Progenitor cell of endocrine pancreas (in vitro differentiated cells): ENCODE measurements around the gene INAFM2. TPM values are rescaled to one million over a fixed set of nuclear protein-coding genes. Genes with fewer than 3 reads are reported as not detected.

Experiments used
- DNase-seq: peaks from one replicate; pipeline ENCODE4 v3.0.0; 2021; ENCODE audit warnings: low spot score; ENCODE audit not compliant: unreplicated experiment
- H3K27ac Mint-ChIP-seq: 2 replicates; pipeline ENCODE4 v1.8.0; 2021; ENCODE audit warnings: mild to moderate bottlenecking, moderate library complexity, mixed read lengths
- H3K27me3 Mint-ChIP-seq: 2 replicates; pipeline ENCODE4 v1.8.0; 2021; ENCODE audit warnings: mixed read lengths
- H3K36me3 Mint-ChIP-seq: 2 replicates; pipeline ENCODE4 v1.8.0; 2022; ENCODE audit warnings: mixed read lengths; ENCODE audit not compliant: insufficient read depth
- H3K4me1 Mint-ChIP-seq: 2 replicates; pipeline ENCODE4 v1.8.0; 2021; ENCODE audit warnings: low read depth, mixed read lengths
- H3K4me3 Mint-ChIP-seq: 2 replicates; pipeline ENCODE4 v1.8.0; 2021; ENCODE audit warnings: low read depth, mild to moderate bottlenecking, moderate library complexity, mixed read lengths
- H3K9me3 Mint-ChIP-seq: 2 replicates; pipeline ENCODE4 v1.8.0; 2021; ENCODE audit warnings: low read depth, mixed read lengths
- CTCF ChIP-seq: fragments of 200-600 bp; sonication (generic); IDR thresholded peaks from one replicate; pipeline ENCODE4 v1.5.0; 2021; ENCODE audit warnings: antibody characterized with exemption, mild to moderate bottlenecking; ENCODE audit not compliant: unreplicated experiment
- total RNA-seq: library from RNA; stranded (reverse); gene quantifications from 2 replicates; pipeline ENCODE4 v1.2.1, GENCODE V29; 2021

Gene INAFM2
- total RNA-seq, 1 donor from 2014 or later = 14.9 TPM

DNA sequence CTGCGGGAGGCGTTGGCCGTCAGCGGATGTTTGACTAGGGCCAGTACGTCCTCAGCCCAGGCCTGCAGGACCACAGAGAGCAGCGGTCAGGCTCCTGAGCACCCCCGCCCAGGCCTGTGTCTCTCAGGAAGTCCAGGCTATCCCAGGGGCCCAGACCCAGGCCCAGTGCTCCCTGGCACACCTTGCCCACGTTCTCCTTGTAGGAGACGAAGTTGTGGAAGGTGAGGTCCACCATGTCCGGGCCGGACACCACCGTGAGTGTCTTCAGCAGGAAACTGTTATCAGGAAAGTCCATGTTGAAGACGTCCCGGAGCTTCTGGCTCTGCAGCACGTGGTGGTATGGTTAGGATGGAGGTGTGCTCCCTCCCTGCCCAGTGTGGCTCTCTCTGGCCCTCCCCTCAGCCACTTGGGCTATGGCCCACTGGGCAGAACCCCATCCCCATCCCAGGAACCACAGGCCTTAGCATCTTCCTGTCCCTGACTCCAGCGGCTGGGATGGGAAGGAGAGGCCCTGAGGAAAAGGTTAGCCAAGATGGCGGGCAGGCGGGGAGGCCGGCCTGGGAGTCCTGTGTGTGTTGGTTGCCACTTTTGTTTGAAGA, 21.1 kb upstream of the INAFM2 start:
- no peak overlapping the region for H3K4me3 Mint-ChIP-seq
- peaks cover 39% of the 10 kb centered on the region for H3K27me3 Mint-ChIP-seq
- peaks cover 2% of the 10 kb centered on the region for H3K4me1 Mint-ChIP-seq
- no peak overlapping the region for H3K27ac Mint-ChIP-seq
- H3K9me3 Mint-ChIP-seq = peaks cover 3% of the 10 kb centered on the region
- DNase-seq = no peak
- TF ChIP-seq CTCF = no peak
- H3K36me3 Mint-ChIP-seq = no peaks in the 10 kb centered on the region

DNA sequence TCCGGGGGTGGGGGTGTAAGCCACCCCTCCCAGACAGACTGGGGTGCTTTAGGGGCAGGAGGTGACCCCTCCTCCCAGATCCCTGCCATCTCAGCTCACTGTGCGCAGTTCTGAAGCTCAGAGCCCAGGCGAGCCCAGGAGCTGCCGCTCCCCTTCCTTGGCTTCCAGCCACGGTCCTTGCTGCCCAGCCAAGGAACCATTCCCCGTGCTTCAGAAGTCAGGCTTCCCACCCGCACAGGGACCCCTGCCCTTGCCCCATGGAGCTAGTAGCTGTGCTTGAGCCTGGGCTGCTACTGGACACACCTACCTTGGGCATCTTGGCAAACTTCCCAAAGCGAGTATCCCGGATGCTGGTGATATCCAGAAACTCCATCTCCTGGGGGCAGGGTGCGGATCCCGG, 20.5 kb upstream of the INAFM2 start:
- Mint-ChIP-seq H3K4me1 (peaks cover 2% of the 10 kb centered on the region), H3K27me3 (peaks cover 33% of the 10 kb centered on the region), H3K9me3 (peaks cover 3% of the 10 kb centered on the region), H3K36me3 (no peaks in the 10 kb centered on the region), H3K27ac (peak overlapping the region; percentile 20), H3K4me3 (no peak overlapping the region)
- no peak for TF ChIP-seq CTCF
- no peak for DNase-seq

GRCh38 chr15:40303576-40303975, 19.9 kb upstream of the INAFM2 start:
- no peak for DNase-seq
- H3K27me3 Mint-ChIP-seq = peaks cover 28% of the 10 kb centered on the region
- H3K4me3 Mint-ChIP-seq = no peak overlapping the region
- H3K4me1 Mint-ChIP-seq = peaks cover 2% of the 10 kb centered on the region
- no peak for TF ChIP-seq CTCF
- no peak overlapping the region for H3K27ac Mint-ChIP-seq
- no peaks in the 10 kb centered on the region for H3K36me3 Mint-ChIP-seq
- peaks cover 3% of the 10 kb centered on the region for H3K9me3 Mint-ChIP-seq

DNA sequence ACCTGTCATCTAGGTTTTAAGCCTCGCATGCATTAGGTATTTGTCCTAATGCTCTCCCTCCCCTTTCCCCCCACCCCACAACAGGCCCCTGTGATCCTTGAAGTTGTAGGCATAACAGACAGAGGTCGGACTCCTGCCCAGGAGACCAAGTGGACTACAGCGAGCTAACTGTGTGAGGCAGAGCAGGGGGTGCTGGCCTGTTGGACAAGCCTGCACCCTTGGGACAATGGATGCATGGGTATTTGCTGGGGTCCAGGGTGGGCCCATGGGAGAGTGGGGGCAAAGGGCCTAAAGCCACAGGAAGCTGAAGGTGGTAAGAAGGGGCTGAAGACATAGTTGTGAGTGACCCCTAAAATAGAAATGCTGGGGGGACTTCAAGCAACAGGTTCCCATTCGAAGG, 18.2 kb upstream of the INAFM2 start:
- no peak for TF ChIP-seq CTCF
- H3K4me1 Mint-ChIP-seq = peaks cover 4% of the 10 kb centered on the region
- H3K9me3 Mint-ChIP-seq = no peaks in the 10 kb centered on the region
- H3K27ac Mint-ChIP-seq = no peak overlapping the region
- no peak overlapping the region for H3K4me3 Mint-ChIP-seq
- H3K36me3 Mint-ChIP-seq = no peaks in the 10 kb centered on the region
- no peak for DNase-seq
- peaks cover 31% of the 10 kb centered on the region for H3K27me3 Mint-ChIP-seq

DNA sequence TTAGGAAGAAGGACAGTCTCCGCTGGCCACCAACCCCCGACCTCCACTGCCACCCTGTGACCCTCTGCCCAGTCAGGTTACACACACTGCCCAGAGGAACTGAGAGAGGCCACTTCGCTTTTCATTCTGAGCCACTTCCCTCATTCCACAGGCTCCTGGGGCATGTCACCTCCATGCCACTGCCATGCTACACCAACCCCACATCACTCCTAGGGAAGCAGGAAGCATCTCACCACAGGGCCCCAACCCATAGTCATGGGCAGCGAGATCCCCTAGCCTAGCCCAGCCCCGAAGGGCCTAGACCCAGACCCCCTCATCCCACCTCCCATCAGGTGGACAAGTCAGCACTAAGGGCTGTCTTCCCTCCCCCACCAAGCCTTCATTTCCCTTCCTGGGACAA, 17.1 kb upstream of the INAFM2 start:
- no peak for DNase-seq
- Mint-ChIP-seq H3K27me3 (peaks cover 38% of the 10 kb centered on the region), H3K4me1 (peaks cover 3% of the 10 kb centered on the region), H3K9me3 (no peaks in the 10 kb centered on the region), H3K27ac (no peak overlapping the region), H3K4me3 (no peak overlapping the region), H3K36me3 (no peaks in the 10 kb centered on the region)
- no peak for TF ChIP-seq CTCF
